ENCODE data around the gene ZFP36. TPM values are rescaled to one million over a fixed set of nuclear protein-coding genes. Genes with fewer than 3 reads are reported as not detected.

Gene ZFP36
- total and polyA plus RNA-seq, 12 donors, result 5.7 to 193 (median 86.7) TPM

GRCh38 chr19:39370735-39371134, 35.9 kb upstream of the ZFP36 start:
- Histone ChIP-seq H3K27me3 (no peaks in the 10 kb centered on the region), H3K4me1 (replicated peaks in 1 of 2) (peaks cover 13 to 20% of the 10 kb centered on the region in 2 donors), H3K36me3 (replicated peaks in 1 of 2) (peaks cover 0 to 36% of the 10 kb centered on the region in 2 donors), H3K4me3 (no peak overlapping the region), H3K9me3 (replicated peaks in 1 of 3) (no peaks in the 10 kb centered on the region), H3K27ac (peak overlapping the region in 2 of 5 donors; percentile 13 to 96)
- TF ChIP-seq POLR2A (IDR thresholded peaks at IDR 0.05) (no peak), CTCF (IDR thresholded peaks at IDR 0.05) (no peak)
- DNase-seq, result no peak
- WGBS, 4 donors, result 92 to 95% (median 94%) methylated on average over 5 of the region's 5 CpGs
- intact Hi-C loops (cut with DNase I), result no loop called here

GRCh38 chr19:39372047-39372802, 34.4 kb upstream of the ZFP36 start:
- Histone ChIP-seq H3K4me3 (no peak overlapping the region), H3K27me3 (no peaks in the 10 kb centered on the region), H3K27ac (peak overlapping the region; percentile 74 to 96 (median 85)), H3K9me3 (replicated peaks in 1 of 3) (no peaks in the 10 kb centered on the region), H3K36me3 (replicated peaks in 1 of 2) (peaks cover 0 to 47% of the 10 kb centered on the region in 2 donors), H3K4me1 (replicated peaks in 1 of 2) (peaks cover 13 to 20% of the 10 kb centered on the region in 2 donors)
- TF ChIP-seq CTCF (IDR thresholded peaks at IDR 0.05) (no peak), POLR2A (IDR thresholded peaks at IDR 0.05) (peak in 1 of 2 donors; percentile 48)
- 29 to 42% (median 39%) methylated on average over 8 of the region's 8 CpGs for WGBS, 4 donors
- DNase-seq, result peak; percentile 77 to 95 (median 93)
- intact Hi-C loops (cut with DNase I), result no loop called here

GRCh38 chr19:39372941-39373340, 33.7 kb upstream of the ZFP36 start:
- peak in 2 of 7 donors; percentile 40 to 44 for DNase-seq
- intact Hi-C loops (cut with DNase I), result no loop called here
- Histone ChIP-seq H3K36me3 (replicated peaks in 1 of 2) (peaks cover 0 to 54% of the 10 kb centered on the region in 2 donors), H3K4me1 (replicated peaks in 1 of 2) (peaks cover 13 to 20% of the 10 kb centered on the region in 2 donors), H3K27ac (peak overlapping the region; percentile 74 to 96 (median 85)), H3K4me3 (no peak overlapping the region), H3K9me3 (replicated peaks in 1 of 3) (no peaks in the 10 kb centered on the region), H3K27me3 (no peaks in the 10 kb centered on the region)
- TF ChIP-seq POLR2A (IDR thresholded peaks at IDR 0.05) (no peak), CTCF (IDR thresholded peaks at IDR 0.05) (no peak)
- WGBS, 4 donors, result 32 to 59% (median 47%) methylated on average over 2 of the region's 2 CpGs

- H3K4me3 ChIP-seq, result no peak overlapping the region
- H3K27me3 ChIP-seq, result no peaks in the 10 kb centered on the region
- intact Hi-C loops (cut with DNase I), result no loop called here
- H3K36me3 ChIP-seq (replicated peaks in 1 of 2), result peaks cover 0 to 67% of the 10 kb centered on the region in 2 donors
- no peaks in the 10 kb centered on the region for H3K9me3 ChIP-seq (replicated peaks in 1 of 3)
- peaks cover 13 to 20% of the 10 kb centered on the region in 2 donors for H3K4me1 ChIP-seq (replicated peaks in 1 of 2)
- DNase-seq, result no peak
- H3K27ac ChIP-seq, result no peak overlapping the region
- TF ChIP-seq POLR2A (IDR thresholded peaks at IDR 0.05), result no peak
- no peak for TF ChIP-seq CTCF (IDR thresholded peaks at IDR 0.05)
These were observed 30.7 kb upstream of the ZFP36 start for GRCh38 chr19:39375929-39376328.

Data from adrenal gland (tissue), 12 donors.